Vagina (tissue), 2 donors: ENCODE results near the gene ZNF467.

ENCODE experiments used
- CTCF ChIP-seq, 3 experiments: fragments of 450-650 bp in 2 of 3; fragments of 200-600 bp in 1 of 3; sonication (generic) in 1 of 3; IDR thresholded peaks; one replicate each; pipeline ENCODE4 v1.5.1; 2017 to 2019; ENCODE audit warnings: antibody characterized with exemption in 3 of 3, mild to moderate bottlenecking in 2 of 3, moderate library complexity in 2 of 3
- POLR2A ChIP-seq, 2 donors: fragments of 450-650 bp; IDR thresholded peaks; one replicate each; pipeline ENCODE4 v1.6.1; 2017; ENCODE audit warnings: antibody characterized with exemption in 2 of 2, mild to moderate bottlenecking in 2 of 2, moderate library complexity in 2 of 2
- POLR2AphosphoS5 ChIP-seq, 2 donors: sonication (generic); formaldehyde crosslinking; IDR thresholded peaks; one replicate each; pipeline ENCODE4 v1.9.0; 2017; ENCODE audit warnings: antibody characterized with exemption in 2 of 2, mild to moderate bottlenecking in 2 of 2, low read depth in 1 of 2; ENCODE audit not compliant: insufficient read depth in 1 of 2

- TF ChIP-seq POLR2AphosphoS5 (IDR thresholded peaks at IDR 0.05; ENCODE audit: insufficient read depth in 1 of 2, low read depth in 1 of 2): no peak
- TF ChIP-seq CTCF (IDR thresholded peaks at IDR 0.05): no peak
- TF ChIP-seq POLR2A (IDR thresholded peaks at IDR 0.05): no peak
Observed at GRCh38 chr7:149796287-149796860, 23.0 kb upstream of the ZNF467 start.
